Activated CD4-positive, CD25-positive, alpha-beta regulatory T cell treated with anti-CD3 and anti-CD28 coated beads, Interleukin-2, amount 50 U/mL, for 16 hours (primary cell): ENCODE data around the gene RASGEF1B.

Experiments
- DNase-seq: peaks from one replicate; pipeline ENCODE4 v3.0.0-alpha.2; 2020; ENCODE audit warnings: low read depth, low spot score

The RASGEF1B gene

DNA sequence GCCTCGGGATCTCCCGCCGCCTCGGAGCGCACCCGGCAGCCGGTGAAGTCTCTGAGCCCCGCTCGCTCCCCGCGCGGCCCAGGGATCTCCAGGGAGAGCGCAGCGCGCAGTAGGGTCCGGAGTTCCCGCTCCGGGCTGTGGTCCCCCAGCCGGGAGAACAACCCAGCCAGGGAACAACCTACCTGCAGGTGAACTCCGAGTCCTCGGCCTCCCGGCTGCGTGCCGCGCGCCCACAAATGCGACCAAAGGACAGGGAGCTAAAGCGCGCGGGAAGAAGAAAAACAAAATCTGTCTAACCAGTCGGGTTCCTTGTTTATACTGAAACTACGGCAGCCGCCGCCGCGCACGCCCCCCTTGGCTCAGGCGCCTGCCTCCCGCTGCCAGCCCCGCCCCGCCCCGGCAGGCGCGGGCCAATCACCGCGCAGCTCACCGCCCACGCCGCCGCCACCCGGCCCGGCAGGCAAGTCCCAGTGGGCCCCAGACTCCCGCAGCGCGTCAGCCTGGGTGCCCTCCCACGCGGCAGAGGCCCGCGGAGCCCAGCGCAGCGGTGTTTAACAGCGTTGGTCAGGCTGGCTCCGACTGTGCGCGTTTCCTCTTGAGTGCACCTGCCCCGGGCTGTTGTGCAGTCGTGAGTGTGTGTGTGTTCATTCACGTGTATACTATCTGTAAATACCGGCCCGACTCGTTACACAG, at the start of gene RASGEF1B:
RASGEF1B (minus strand) TSS at position 320 of the 693 bp plus-strand sequence. CDS start 12,399 bp downstream, outside the sequence.
- DNase-seq: peak; percentile 83

DNA sequence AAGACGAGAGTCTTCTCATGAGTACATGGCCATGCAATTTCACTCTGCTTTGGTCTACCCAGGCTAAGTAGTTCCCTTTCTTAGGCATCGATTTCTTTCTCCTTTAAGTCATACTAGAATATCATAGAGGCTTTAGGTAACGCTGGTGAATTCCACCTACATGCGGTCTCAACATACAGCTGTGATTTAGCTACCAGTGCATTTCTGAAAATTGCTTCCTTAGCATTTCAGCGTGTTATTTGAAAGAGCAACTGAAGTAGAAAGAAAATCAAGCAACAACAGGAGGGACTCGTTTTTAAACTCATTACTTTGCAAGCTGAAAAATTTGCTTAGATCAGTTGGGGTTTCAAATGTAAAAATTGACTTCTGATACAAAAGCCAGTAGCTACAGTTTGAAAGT, 48.1 kb upstream of the RASGEF1B start:
- no peak for DNase-seq

DNA sequence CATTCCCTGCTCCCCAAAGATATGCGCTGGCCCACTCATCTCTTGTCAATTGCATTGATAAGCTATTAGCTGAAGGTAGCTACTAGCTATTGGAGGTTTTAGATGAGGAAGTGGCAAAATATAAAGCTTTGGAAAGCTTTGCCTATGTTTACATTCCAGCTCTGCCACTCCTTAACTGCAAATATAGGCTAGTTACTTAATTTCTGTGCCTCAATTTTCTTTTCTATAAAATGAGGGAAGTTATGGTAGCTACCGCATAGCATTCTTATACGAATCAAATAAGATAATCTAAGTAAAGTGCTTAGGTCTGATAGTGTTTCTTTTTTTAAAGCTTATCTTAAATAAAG, 47.7 kb upstream of the RASGEF1B start:
- DNase-seq: no peak

DNA sequence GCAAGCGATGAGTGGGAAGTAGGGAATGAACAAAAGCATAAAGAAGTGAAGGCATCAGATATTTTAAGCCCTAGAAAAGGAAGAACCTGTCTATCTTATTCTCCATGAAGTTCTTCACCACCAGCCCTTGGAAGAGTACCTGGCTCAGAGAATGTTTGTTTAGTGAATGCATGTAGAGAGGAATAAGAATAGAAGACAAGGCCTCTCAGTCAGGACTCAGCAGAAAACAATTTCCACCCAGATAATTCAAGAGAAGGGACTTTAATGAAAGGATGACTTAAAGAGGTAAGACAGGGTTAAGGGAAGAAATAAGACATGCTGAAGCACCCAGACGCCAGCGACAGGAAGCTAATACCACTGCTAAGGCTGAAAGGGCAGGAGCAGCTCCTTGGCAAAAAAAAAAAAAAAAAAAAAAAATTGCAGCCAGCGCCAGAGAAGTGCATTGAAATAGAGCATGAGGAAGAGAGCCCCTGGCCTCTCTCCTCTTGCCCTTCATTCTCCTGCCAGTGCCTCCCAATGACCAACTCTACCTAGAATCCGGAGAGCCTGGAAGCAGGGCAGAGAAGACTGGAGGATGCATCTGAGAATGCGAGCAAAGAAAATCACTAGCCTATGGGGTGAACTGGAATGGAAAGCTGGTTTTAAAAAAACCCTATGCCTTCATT, 47.2 kb upstream of the RASGEF1B start:
- DNase-seq: no peak

DNA sequence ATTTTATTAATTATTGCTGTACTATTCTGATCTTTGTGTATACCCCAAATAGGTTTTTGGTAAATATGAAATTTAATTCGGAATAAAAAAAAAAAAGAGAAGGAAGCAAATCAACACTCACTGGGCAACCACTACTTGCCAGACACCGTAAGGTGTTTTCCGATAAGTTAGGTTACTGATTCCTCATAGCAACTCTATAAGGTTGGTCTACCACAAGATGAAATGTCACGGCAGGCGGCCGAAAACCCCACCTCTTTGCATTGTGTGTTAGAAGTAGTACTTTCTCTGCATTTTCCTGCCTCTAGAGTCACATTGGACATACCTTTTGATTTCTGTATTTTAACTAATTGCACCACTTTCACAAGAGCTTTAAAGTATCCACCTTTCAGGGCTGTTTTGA, 44.5 kb upstream of the RASGEF1B start:
- DNase-seq: no peak

DNA sequence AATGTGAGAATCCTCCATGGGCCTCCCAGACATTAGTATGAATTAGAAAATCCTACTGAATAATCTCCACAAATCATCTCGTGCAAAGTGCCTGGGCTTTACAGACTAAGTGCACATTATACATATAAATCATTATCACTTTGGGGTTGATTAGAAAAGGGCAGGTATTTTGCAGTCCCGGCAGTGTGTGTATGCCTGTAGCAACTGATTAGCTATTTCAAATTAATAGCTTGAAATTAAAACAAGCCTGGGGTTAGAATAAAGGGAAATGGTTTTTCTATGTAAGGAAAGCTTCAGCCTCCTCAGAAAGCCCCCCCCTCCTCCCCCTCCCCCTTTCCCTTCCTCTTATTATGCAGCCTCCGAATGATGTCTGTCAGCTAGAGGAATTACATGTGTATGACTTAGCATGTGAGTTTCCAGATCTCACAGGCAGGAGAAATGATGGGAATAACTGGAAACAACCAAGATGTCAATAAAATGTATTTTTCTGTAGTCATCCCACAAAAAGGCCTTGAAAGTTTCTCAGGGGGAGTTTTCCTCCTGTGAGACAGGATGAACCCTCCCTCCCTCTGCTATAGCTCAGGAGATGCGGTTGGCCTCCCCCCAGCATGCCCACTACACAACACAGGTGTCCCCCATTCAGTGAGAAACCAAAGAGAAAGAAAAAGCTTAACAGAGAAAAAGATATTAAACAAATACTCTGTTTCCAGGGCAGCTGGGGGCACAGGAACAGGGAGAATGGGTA, 41.2 kb upstream of the RASGEF1B start:
- no peak for DNase-seq

DNA sequence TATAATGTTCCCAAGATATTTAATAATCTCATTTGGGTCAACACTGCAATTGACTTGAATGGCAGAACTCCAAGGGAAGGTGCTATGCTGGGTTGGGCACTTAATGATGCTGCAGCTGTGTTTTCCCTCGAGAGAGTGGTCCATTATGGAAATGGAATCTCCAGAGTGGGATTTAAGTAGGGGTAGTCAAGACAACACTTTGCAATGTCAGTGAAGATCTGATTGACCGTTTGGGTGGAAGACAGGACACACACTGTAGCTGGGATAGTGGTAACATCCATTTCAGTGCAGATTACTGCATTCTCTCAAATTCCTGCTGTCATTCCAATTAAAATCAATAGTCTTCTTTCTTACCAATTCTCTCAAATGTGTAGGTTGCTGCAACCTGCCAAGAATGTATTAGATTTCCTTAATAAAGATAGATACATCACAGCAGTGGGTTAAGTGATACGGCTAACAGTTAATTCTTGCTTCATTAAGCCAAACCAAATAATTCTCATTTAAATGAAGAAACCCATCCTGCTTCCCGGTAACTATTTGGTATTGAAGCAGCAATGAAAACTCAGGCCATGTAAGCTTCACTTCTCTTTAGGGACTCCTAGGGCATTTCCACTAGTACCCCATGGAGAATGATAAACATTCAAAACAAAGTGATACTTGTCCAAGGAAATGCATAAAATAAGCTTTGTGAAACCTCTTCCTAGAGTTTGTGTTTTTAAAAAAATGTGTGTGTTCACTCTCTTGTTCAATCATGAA, 40.5 kb upstream of the RASGEF1B start:
- no peak for DNase-seq

DNA sequence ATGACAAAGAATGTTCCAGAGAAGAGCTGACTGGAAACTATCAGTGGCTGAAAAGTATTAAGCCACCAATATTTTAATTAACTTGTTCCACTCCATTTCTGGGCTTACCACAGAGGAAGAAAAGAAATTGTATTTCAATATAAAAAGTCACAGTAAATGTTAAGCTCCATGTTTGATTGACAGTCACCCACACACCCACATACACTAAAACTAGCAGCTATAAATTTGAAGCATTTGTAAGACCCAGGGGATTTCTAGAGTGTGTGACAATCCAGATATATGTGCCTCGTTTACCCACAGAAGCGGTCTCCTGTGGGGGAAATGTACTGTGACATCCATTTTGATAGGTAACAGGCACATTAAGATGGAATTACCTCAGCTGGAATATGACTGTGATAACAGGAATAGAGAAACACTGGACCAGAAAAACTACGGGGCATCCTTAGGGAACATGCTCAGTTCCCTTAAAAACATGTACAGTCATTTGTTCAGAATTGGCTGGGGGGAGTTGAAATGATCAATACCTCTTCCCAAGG, 39.0 kb upstream of the RASGEF1B start:
- DNase-seq: no peak

DNA sequence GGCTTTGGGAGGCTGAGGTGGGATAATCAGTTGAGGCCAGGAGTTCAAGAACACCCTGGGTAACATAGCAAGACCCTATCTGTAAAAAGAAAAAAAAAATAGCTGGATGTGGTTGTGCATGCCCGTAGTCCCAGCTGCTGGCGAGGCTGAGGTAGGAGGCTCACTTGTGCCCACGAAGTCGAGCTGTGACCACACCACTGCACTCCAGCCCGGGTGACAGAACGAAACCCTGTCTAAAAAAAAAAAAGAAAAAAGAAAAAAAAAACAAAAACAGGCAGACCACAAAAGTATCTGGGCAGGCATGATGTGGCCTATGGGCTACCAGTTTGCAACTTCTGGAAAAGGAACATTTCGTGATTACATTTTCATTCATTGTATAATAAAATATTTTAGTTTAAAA, 38.1 kb upstream of the RASGEF1B start:
- DNase-seq: no peak

DNA sequence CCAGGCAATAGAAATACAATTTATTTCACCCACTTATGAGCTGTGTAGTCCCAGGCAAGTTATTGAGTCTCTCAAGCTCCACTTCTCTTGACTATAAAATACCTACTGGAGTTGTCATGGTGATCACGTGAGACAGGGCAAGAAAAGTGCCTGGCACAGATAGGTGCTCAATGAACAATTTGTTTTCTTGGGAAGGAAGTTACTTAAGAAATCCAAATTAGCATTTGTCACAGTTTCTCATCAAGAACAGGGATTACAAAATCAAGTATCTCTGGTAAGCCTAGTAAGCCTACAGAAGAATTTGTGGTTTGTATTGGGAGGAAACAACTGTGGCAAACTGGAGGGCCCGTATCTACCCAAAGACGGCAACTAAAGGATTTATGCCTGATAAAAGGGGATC, 37.5 kb upstream of the RASGEF1B start:
- no peak for DNase-seq

DNA sequence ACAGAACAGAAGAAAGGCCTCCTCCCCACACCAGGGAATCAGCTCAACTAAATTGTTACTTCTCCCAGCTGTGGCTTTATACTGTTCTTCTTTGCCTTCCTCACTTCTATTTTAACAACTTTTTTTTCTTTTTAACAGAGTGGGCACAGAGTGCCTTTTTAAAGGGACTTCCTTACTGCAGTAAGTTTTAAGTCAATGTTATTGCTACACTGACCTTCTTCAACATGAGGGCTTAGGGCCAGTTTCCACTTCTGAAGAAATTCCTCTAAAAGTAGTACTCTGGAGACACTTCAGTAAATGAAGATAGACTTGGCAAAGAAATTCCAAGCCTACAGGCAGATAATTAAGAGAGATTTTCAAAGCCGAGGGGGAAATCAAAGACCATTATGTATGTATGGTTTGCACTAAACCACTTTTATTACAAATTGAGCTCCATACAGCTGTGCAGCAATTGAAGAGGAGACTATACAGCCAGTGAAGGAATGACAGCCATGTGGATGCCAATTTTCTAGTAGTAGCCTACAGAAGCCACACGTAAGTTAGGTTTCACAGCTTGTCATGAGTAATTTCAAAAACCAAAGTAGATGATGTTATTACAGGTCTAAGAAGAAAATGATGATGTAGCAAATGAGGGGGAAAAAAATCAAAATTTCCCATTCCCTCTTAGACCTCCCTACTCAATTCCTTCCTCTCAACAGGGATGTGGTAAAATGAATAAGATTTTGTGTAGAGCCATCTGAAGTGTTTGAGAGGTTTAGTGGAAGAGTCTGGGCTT, 36.9 kb upstream of the RASGEF1B start:
- no peak for DNase-seq

DNA sequence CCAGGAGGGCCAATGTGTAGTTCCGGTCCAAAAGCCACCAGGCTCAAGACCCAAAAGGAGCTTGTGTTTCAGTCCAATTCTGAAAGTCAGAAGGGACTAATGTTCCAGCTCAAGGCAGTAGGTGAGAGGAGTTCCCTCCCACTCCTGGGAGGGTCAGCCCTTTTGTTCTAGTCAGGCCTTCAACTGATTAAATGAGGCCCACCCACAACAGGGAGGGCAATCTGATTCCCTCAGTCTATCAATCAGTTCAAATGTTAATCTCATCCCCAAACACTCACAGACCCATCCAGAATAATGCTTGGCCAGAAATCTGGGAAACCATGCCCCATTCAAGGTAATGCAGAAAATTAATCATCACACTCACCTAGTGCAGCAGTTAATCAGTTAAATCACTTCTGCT, 35.8 kb upstream of the RASGEF1B start:
- DNase-seq: no peak

DNA sequence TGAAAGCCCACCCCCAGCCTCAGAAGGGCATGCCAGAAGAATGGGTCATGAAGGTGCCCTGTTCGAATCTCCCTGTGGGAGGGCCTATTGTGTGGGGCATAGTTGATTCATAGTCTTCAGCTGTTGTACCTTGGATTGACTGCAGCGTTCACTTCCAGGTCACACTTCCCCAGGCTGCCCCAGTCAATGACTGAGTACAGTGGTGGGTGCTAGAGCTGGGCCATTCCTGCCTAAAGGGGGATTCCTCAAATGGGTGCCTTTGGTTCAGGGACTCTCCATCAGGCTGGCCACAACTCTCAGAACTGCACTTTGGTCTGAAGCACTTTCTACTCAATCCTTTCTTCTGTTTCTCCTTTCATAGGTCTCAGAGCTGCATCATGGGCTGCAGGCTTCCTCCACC, 35.0 kb upstream of the RASGEF1B start:
- DNase-seq: no peak

DNA sequence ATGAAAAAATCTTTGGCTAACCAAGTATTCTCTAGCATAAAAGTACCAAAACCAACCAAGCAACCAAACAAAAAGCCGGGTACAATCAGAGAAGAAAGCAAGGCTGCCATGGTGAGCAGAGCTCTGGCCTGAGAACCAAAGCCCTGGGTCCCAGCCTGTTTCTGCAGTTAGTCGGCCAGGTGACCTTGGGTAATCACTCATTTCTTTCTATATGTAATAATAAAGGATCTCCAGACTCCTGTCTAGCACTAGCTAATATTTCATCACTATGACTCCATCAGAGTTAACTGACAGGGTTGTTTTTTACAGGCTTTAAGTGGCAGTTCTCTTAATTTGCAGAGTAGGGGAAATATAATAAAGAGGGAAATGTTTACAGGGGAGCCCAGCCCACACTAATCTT, 34.0 kb upstream of the RASGEF1B start:
- no peak for DNase-seq

DNA sequence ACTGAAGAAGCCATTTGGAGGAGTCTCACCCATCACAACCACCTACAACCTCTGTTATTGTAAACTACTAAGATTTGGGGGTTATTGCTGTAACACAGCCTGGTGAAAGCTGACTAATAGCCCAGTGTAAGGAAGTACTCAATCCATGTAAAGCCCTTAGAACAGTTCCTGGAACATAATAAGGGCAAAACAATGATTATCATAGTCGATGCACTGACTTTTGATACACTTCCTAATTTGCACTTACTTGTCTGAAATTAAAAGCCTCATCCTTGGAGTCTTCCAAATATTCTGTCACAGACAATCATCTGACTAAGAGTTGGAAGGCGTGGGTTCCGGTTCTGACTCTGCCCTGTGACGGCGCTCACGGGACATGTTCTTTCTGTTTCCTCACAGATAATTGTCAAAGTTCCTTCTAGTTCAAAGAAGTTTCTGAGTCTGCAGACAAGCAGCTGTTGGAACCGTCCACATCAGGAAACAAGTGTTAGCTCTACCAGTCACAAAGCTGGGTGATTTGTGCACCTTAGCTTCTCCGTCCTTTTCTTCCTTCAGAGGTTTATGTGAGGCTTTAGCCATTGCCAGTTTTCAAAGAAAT, 33.4 kb upstream of the RASGEF1B start:
- DNase-seq: peak; percentile 14

DNA sequence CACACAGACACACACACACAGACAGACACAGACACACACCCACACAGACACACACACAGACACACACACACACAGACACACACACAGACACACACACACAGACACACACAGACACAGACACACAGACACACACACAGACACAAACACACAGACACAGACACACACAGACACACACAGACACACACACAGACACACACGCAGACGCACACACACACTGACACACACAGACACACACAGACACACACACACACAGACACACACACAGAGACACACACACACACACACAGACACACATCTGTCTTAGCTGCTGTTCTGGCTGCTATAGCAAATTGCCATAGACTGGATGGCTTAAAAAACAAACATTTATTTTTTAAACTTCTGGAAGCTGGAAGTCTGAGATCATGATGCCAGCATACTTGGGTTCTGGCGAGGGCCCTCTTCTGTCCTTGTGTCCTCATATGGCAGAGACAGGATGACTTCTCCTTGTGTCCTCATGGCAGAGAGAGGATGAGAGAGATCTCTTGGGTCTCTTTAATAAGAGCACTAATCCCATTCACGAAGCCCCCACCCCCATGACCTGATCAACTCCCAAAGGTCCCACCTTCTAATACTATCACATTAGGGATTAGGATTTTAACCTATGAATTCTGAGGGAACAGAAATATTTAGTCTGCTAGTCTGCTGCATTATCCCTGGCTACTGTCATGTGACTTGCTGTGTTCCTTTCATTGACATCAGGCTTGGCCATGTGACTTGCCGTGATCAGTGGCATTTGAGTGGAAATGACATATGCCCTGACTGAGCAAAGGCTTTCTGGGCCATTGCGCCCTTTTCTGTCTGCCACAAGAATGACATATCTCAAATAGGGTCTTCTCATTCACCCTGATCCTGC, 32.7 kb upstream of the RASGEF1B start:
- DNase-seq: no peak

DNA sequence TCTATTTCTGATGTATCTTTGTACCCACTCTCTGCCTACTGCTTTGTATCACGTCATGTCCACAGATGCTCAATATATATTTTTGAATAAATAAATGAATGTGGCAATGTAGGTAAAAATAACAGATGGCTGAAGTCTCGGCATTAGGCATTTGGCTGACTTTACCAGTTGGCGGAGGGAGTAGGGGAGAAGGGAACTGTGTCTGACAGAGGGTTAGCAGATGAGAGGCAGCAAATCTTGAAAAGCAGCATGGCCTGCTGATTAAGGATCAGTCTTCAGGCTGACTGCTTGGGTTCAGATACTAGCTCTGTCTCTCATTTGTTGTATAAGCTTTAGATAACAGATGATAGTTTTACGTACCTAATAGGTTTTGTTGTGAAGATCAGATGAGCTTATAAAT, 31.9 kb upstream of the RASGEF1B start:
- DNase-seq: no peak

DNA sequence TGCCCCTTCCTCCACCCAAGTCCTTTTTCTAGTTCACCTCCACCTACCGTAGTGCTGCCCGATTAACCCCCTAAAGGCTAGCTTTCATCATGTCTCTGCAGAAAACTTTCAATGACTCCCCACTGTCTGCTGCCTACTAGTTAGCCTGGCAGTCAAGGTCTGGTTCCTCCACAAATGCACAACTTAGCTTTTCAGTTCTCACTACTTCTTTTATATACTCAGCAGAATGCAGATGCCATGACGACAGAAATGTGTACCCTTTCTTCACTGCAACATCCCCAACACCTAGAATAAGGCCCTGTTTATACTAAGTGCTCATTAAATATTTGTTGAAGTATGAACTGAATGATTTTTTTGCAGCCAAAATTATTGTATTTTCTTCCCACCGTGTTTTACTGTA, 30.9 kb upstream of the RASGEF1B start:
- no peak for DNase-seq

DNA sequence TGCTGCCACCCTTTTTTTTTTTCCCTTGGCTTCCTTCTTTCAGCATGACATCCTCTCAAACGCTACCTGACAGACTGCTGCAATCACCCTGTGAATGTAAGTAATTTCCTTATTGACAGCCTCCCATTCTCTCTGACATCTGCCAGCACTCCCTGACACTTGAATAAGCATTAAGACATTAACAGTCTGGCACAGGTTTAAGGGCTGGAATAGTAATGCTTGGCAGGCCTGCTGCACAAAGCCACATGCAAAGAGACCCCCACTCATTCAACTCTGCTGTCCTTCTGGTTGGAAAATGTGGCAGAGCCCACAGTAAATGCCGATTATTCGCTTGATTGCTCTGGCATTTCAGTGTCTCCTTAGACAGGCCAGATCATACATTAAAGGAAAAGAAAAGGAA, 28.1 kb upstream of the RASGEF1B start:
- DNase-seq: no peak
